ENCODE data around the gene SORCS2.

SORCS2 gene

DNA sequence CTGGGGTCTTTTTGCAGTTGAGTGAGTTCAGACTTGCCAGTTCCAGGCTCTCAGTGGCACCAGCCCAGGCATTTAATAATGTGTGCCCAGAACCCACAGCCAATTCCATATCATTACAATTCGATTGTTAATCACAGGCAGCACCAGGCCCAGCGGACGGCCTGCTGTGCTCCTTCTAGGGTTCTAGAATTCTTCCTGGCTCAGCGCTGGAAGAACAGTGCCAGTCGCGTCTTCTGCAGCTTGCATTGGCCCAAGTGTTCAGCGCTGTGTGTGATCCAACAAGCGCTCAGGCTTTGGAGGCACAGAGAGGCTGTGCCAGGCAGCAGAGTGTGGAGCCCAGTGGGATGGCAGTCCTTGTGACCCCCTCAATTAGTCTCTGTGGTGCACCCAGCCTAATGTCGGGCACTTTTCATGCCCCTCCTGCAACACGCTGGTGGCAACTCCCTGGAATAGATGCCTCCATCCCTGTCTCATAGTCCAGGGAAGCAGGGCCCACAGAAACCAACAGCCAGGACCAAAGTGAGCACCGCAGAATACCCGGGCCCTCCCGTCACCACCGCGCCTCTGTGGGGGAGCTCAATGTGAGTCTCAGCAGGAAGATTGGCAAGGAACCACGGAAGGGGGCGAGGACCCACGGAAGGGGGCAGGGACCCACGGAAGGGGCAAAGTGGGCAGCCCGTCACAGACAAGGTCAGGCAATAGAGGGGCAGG lies 554.2 kb downstream of the SORCS2 start (continued):
- TF ChIP-seq ZNF426 (tag by site-specific recombination; IDR thresholded peaks at IDR 0.05) (no peak), ZNF510 (tag by site-specific recombination; IDR thresholded peaks at IDR 0.05; ENCODE audit: insufficient replicate concordance) (no peak)

DNA sequence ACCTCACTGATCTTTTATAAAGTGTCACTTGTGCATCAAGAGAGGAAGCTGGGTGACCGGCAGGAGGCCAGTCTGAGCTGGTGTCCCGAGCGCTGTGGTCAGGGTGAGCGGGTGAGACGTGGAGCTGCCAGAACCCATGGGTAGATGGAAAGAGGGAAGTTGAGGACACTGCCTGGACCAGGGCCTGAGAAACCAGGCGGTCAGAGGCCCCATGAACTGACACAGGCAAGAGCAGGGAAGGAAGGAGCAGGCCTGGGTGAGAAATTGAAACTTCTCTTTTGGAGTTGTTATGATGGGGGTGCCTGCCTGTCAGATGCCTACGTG lies 554.7 kb downstream of the SORCS2 start:
- POLR2A ChIA-PET, result no interaction called here
- TF ChIP-seq, protein P1, sequence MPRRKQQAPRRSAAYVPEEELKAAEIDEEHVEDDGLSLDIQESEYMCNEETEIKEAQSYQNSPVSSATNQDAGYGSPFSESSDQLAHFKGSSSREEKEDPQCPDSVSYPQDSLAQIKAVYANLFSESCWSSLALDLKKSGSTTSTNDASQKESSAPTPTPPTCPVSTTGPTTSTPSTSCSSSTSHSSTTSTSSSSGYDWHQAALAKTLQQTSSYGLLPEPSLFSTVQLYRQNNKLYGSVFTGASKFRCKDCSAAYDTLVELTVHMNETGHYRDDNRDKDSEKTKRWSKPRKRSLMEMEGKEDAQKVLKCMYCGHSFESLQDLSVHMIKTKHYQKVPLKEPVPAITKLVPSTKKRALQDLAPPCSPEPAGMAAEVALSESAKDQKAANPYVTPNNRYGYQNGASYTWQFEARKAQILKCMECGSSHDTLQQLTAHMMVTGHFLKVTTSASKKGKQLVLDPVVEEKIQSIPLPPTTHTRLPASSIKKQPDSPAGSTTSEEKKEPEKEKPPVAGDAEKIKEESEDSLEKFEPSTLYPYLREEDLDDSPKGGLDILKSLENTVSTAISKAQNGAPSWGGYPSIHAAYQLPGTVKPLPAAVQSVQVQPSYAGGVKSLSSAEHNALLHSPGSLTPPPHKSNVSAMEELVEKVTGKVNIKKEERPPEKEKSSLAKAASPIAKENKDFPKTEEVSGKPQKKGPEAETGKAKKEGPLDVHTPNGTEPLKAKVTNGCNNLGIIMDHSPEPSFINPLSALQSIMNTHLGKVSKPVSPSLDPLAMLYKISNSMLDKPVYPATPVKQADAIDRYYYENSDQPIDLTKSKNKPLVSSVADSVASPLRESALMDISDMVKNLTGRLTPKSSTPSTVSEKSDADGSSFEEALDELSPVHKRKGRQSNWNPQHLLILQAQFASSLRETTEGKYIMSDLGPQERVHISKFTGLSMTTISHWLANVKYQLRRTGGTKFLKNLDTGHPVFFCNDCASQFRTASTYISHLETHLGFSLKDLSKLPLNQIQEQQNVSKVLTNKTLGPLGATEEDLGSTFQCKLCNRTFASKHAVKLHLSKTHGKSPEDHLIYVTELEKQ (tag by site-specific recombination; IDR thresholded peaks at IDR 0.05; ENCODE audit: borderline replicate concordance), result no peak
- TF ChIP-seq, protein P2, sequence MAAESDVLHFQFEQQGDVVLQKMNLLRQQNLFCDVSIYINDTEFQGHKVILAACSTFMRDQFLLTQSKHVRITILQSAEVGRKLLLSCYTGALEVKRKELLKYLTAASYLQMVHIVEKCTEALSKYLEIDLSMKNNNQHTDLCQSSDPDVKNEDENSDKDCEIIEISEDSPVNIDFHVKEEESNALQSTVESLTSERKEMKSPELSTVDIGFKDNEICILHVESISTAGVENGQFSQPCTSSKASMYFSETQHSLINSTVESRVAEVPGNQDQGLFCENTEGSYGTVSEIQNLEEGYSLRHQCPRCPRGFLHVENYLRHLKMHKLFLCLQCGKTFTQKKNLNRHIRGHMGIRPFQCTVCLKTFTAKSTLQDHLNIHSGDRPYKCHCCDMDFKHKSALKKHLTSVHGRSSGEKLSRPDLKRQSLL (tag by site-specific recombination; IDR thresholded peaks at IDR 0.05), result no peak
- TF ChIP-seq ZIC2 (tag by site-specific recombination; IDR thresholded peaks at IDR 0.05) (no peak), ZNF366 (tag by site-specific recombination; conservative IDR thresholded peaks at IDR 0.05) (no peak), KLF10 (tag by site-specific recombination; IDR thresholded peaks at IDR 0.05) (no peak)
- TF ChIP-seq, protein P3, sequence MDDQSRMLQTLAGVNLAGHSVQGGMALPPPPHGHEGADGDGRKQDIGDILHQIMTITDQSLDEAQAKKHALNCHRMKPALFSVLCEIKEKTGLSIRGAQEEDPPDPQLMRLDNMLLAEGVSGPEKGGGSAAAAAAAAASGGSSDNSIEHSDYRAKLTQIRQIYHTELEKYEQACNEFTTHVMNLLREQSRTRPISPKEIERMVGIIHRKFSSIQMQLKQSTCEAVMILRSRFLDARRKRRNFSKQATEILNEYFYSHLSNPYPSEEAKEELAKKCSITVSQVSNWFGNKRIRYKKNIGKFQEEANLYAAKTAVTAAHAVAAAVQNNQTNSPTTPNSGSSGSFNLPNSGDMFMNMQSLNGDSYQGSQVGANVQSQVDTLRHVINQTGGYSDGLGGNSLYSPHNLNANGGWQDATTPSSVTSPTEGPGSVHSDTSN (CRISPR knock-in tag; IDR thresholded peaks at IDR 0.05), result no peak
- Histone ChIP-seq H3K9me3 (ENCODE audit: control insufficient read depth, insufficient read depth, low read depth, low read length) (no peaks in the 10 kb centered on the region), H3K4me1 (ENCODE audit: control insufficient read depth, insufficient read depth, low read length) (no peaks in the 10 kb centered on the region), H3K36me3 (ENCODE audit: control insufficient read depth in 2 of 2, insufficient read depth in 1 of 2, low read length in 2 of 2) (no peaks in the 10 kb centered on the region), H3K27ac (ENCODE audit: extremely low read depth, low read depth, low read length) (no peak overlapping the region), H3K4me3 (ENCODE audit: low read depth, low read length) (no peak overlapping the region)
- CTCF ChIA-PET, result no interaction called here

DNA sequence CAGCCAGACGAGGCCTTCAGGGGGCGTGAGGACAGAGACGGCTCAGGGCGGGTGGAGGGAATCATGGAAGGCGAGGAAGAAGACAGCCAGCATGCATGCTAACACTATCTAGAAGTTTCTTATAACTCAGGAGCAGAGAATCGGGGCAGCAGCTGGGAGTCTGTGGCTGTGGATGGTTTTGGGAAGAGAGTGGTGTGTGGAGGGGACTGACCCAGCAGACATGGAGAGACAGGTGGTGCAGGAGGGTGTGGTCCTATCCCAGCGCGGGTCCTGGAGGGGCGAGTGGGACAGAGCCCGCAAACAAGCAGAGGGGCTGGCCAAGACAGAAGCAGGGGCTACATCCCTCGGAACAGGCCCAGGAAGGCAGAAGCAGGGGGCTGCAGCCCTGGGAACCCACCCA lies 555.2 kb downstream of the SORCS2 start:
- POLR2A ChIA-PET, result no interaction called here
- no peak overlapping the region for H3K27ac ChIP-seq (ENCODE audit: extremely low read depth, low read depth, low read length)
- H3K4me1 ChIP-seq (ENCODE audit: control insufficient read depth, insufficient read depth, low read length), result no peaks in the 10 kb centered on the region
- no peak for TF ChIP-seq ZNF830 (tag by site-specific recombination; IDR thresholded peaks at IDR 0.05; ENCODE audit: low read depth)
- CTCF ChIA-PET, result no interaction called here
- no peaks in the 10 kb centered on the region for H3K9me3 ChIP-seq (ENCODE audit: control insufficient read depth, insufficient read depth, low read depth, low read length)
- H3K36me3 ChIP-seq (ENCODE audit: control insufficient read depth in 2 of 2, insufficient read depth in 1 of 2, low read length in 2 of 2), result no peaks in the 10 kb centered on the region
- no peak overlapping the region for H3K4me3 ChIP-seq (ENCODE audit: low read depth, low read length)

DNA sequence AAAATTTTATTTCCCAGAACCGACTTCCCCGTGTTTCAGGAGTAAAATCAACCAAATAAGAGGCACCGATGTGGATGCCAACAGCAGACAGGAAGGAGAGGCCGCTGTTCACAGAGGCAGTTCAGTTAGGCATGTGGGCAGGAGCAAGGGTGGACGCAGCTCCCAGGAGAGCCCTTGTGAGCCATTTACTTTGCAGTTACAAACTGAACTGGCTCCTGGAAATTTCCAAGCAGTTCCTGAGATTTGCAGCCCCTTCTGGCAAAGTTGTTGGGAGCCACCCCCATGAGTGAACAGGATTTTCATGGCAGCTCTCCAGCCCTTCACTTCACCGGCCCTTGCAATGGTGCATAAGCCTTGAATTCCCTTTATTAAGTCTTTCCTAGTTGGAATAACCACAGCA lies 558.2 kb downstream of the SORCS2 start:
- H3K4me1 ChIP-seq (ENCODE audit: control insufficient read depth, insufficient read depth, low read length), result no peaks in the 10 kb centered on the region
- no peaks in the 10 kb centered on the region for H3K9me3 ChIP-seq (ENCODE audit: control insufficient read depth, insufficient read depth, low read depth, low read length)
- CTCF ChIA-PET, result interaction anchor here (1.2 to 1.4 kb wide), 2 partner anchors 9 to 11 kb away, joined by 3 to 7 read pairs; no protein-coding TSS in a partner anchor
- H3K27ac ChIP-seq (ENCODE audit: extremely low read depth, low read depth, low read length), result no peak overlapping the region
- no peaks in the 10 kb centered on the region for H3K36me3 ChIP-seq (ENCODE audit: control insufficient read depth in 2 of 2, insufficient read depth in 1 of 2, low read length in 2 of 2)
- H3K4me3 ChIP-seq (ENCODE audit: low read depth, low read length), result no peak overlapping the region
- POLR2A ChIA-PET, result no interaction called here
- no peak for TF ChIP-seq ZNF76 (tag by site-specific recombination; IDR thresholded peaks at IDR 0.05; ENCODE audit: borderline replicate concordance, low read depth)
- no peak for TF ChIP-seq ZNF175 (tag by site-specific recombination; IDR thresholded peaks at IDR 0.05)
- TF ChIP-seq PRDM1 (tag by site-specific recombination; IDR thresholded peaks at IDR 0.05), result no peak
- TF ChIP-seq ZNF623 (tag by site-specific recombination; IDR thresholded peaks at IDR 0.05), result no peak
- no peak for TF ChIP-seq ZNF677 (tag by site-specific recombination; IDR thresholded peaks at IDR 0.05)
- TF ChIP-seq ZNF426 (tag by site-specific recombination; IDR thresholded peaks at IDR 0.05), result no peak
- TF ChIP-seq, protein P4, sequence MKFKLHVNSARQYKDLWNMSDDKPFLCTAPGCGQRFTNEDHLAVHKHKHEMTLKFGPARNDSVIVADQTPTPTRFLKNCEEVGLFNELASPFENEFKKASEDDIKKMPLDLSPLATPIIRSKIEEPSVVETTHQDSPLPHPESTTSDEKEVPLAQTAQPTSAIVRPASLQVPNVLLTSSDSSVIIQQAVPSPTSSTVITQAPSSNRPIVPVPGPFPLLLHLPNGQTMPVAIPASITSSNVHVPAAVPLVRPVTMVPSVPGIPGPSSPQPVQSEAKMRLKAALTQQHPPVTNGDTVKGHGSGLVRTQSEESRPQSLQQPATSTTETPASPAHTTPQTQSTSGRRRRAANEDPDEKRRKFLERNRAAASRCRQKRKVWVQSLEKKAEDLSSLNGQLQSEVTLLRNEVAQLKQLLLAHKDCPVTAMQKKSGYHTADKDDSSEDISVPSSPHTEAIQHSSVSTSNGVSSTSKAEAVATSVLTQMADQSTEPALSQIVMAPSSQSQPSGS (tag by site-specific recombination; IDR thresholded peaks at IDR 0.05; ENCODE audit: low read depth), result no peak
- TF ChIP-seq, protein P5, sequence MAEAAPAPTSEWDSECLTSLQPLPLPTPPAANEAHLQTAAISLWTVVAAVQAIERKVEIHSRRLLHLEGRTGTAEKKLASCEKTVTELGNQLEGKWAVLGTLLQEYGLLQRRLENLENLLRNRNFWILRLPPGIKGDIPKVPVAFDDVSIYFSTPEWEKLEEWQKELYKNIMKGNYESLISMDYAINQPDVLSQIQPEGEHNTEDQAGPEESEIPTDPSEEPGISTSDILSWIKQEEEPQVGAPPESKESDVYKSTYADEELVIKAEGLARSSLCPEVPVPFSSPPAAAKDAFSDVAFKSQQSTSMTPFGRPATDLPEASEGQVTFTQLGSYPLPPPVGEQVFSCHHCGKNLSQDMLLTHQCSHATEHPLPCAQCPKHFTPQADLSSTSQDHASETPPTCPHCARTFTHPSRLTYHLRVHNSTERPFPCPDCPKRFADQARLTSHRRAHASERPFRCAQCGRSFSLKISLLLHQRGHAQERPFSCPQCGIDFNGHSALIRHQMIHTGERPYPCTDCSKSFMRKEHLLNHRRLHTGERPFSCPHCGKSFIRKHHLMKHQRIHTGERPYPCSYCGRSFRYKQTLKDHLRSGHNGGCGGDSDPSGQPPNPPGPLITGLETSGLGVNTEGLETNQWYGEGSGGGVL (tag by site-specific recombination; IDR thresholded peaks at IDR 0.05), result no peak
- TF ChIP-seq ZIC2 (tag by site-specific recombination; IDR thresholded peaks at IDR 0.05), result no peak
- TF ChIP-seq, protein P6, sequence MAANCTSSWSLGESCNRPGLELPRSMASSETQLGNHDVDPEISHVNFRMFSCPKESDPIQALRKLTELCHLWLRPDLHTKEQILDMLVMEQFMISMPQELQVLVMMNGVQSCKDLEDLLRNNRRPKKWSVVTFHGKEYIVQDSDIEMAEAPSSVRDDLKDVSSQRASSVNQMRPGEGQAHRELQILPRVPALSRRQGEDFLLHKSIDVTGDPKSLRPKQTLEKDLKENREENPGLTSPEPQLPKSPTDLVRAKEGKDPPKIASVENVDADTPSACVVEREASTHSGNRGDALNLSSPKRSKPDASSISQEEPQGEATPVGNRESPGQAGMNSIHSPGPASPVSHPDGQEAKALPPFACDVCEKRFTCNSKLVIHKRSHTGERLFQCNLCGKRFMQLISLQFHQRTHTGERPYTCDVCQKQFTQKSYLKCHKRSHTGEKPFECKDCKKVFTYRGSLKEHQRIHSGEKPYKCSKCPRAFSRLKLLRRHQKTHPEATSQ (tag by site-specific recombination; IDR thresholded peaks at IDR 0.05), result no peak
- TF ChIP-seq ZNF792 (tag by site-specific recombination; IDR thresholded peaks at IDR 0.05), result no peak

Data from HEK293 (cell line).